SK-N-MC (cell line): ENCODE data around the gene SLC37A1.

ENCODE experiments used
- EZH2 ChIP-seq: fragments of 200-600 bp; sonication (generic); IDR thresholded peaks from one replicate; pipeline ENCODE4 v1.6.1; 2017; ENCODE audit warnings: antibody characterized with exemption
- POLR2AphosphoS5 ChIP-seq: IDR thresholded peaks from 2 replicates; pipeline ENCODE4 v1.6.1; 2012; ENCODE audit warnings: mild to moderate bottlenecking, low read depth, low read length, borderline replicate concordance

- TF ChIP-seq EZH2 (no peak), POLR2AphosphoS5 (no peak)
These were observed 23.7 kb upstream of the SLC37A1 start for GRCh38 chr21:42489991-42490390.
